NCI-H2107 treated with DMSO at 0.1 percent for 48 hours (cell line): Measurements from ENCODE around the gene ALDH3A2.

Experiments
- DNase-seq: peaks from one replicate; lab custom pipeline; 2025; ENCODE audit not compliant: unreplicated experiment; lab: John Stamatoyannopoulos, UW

The ALDH3A2 gene

GRCh38 chr17:19648475-19649273 lies at the start of gene ALDH3A2:
Gene ALDH3A2 (plus strand): TSS chr17:19648751. CDS start chr17:19648972, 221 bp downstream.
- DNase-seq = peak; percentile 64

GRCh38 chr17:19610311-19610710 lies 38.2 kb upstream of the ALDH3A2 start:
- no peak for DNase-seq

GRCh38 chr17:19610879-19611278 lies 37.7 kb upstream of the ALDH3A2 start:
- DNase-seq = no peak

- no peak for DNase-seq
Measured at GRCh38 chr17:19613979-19614378, 34.6 kb upstream of the ALDH3A2 start.

GRCh38 chr17:19614900-19615299 lies 33.7 kb upstream of the ALDH3A2 start:
- no peak for DNase-seq

GRCh38 chr17:19618015-19618414 lies 30.5 kb upstream of the ALDH3A2 start:
- DNase-seq = no peak

- DNase-seq = no peak
Measured at GRCh38 chr17:19619705-19620325, 28.7 kb upstream of the ALDH3A2 start.

- DNase-seq = no peak
Measured at GRCh38 chr17:19621697-19622096, 26.9 kb upstream of the ALDH3A2 start.

- no peak for DNase-seq
Measured at GRCh38 chr17:19626079-19626478, 22.5 kb upstream of the ALDH3A2 start.

GRCh38 chr17:19629449-19629848 lies 19.1 kb upstream of the ALDH3A2 start:
- DNase-seq = no peak

GRCh38 chr17:19630035-19630434 lies 18.5 kb upstream of the ALDH3A2 start:
- no peak for DNase-seq

GRCh38 chr17:19630661-19631060 lies 17.9 kb upstream of the ALDH3A2 start:
- DNase-seq = no peak

GRCh38 chr17:19631905-19632304 lies 16.6 kb upstream of the ALDH3A2 start:
- no peak for DNase-seq

- DNase-seq = no peak
Measured at GRCh38 chr17:19641687-19642372, 6.7 kb upstream of the ALDH3A2 start.

GRCh38 chr17:19642373-19642893 lies 6.1 kb upstream of the ALDH3A2 start:
- DNase-seq = no peak

- DNase-seq = no peak
Measured at GRCh38 chr17:19644493-19645210, 3.9 kb upstream of the ALDH3A2 start.

GRCh38 chr17:19645734-19646201 lies 2.8 kb upstream of the ALDH3A2 start:
- no peak for DNase-seq

GRCh38 chr17:19646788-19647696 lies 1.5 kb upstream of the ALDH3A2 start:
- DNase-seq = peak; percentile 2

- peak; percentile 31 for DNase-seq
Measured at GRCh38 chr17:19647697-19648474, 665 bp upstream of the ALDH3A2 start.
